ENCODE results near the gene GPATCH4. TPM values are rescaled to one million over a fixed set of nuclear protein-coding genes. Genes with fewer than 3 reads are reported as not detected.

Gene GPATCH4
- 7.8 and 9.4 TPM in 2 replicates for total RNA-seq

GRCh38 chr1:156601122-156601830 lies at the start of gene GPATCH4:
Gene GPATCH4 (minus strand): TSS chr1:156601479.

GRCh38 chr1:156641761-156642264 lies 40.5 kb upstream of the GPATCH4 start, which contains the start of gene BCAN:
Gene BCAN (plus strand): TSS chr1:156642117. CDS start chr1:156646055, 3,938 bp downstream.

GRCh38 chr1:156618853-156619581 lies 17.7 kb upstream of the GPATCH4 start, which contains the start of gene HAPLN2:
Gene HAPLN2 (plus strand): TSS chr1:156619415. CDS start chr1:156623491, 4,076 bp downstream.

GRCh38 chr1:156591432-156592157 lies 9.7 kb downstream of the GPATCH4 start, which contains the start of gene NAXE:
Gene NAXE (plus strand): TSS chr1:156591776. CDS start chr1:156591805, 29 bp downstream.

GRCh38 chr1:156579472-156579871 lies 21.8 kb downstream of the GPATCH4 start, which contains the start of gene TTC24:
Gene TTC24 (plus strand): TSS chr1:156579723. CDS start chr1:156581365, 1,642 bp downstream.

GRCh38 chr1:156571919-156572662 lies 29.2 kb downstream of the GPATCH4 start, which contains the start of gene IQGAP3:
Gene IQGAP3 (minus strand): TSS chr1:156572565. CDS start chr1:156572529, 36 bp downstream.

Other genes with a start within 250 kb of the GPATCH4 start
- gene RHBG, start 232.3 kb downstream of the GPATCH4 start, total RNA-seq: not detected in 2 replicates
- 4.2 and 4.3 TPM in 2 replicates for gene MEF2D, start 100.7 kb downstream of the GPATCH4 start, total RNA-seq
- 2.3 and 2.5 TPM in 2 replicates for gene IQGAP3, start 28.9 kb downstream of the GPATCH4 start, total RNA-seq
- not detected in 2 replicates for gene TTC24, start 21.8 kb downstream of the GPATCH4 start, total RNA-seq
- gene NAXE, start 9.7 kb downstream of the GPATCH4 start, total RNA-seq: 67.7 and 70.2 TPM in 2 replicates
- gene HAPLN2, start 17.9 kb upstream of the GPATCH4 start, total RNA-seq: not detected in 2 replicates
- gene BCAN, start 40.6 kb upstream of the GPATCH4 start, total RNA-seq: not detected in 2 replicates
- 6.1 and 6.7 TPM in 2 replicates for gene NES, start 75.9 kb upstream of the GPATCH4 start, total RNA-seq
- gene CRABP2, start 104.1 kb upstream of the GPATCH4 start, total RNA-seq: 17.5 and 37.3 TPM in 2 replicates
- gene METTL25B, start 127.0 kb upstream of the GPATCH4 start, total RNA-seq: 8.1 and 14.3 TPM in 2 replicates
- gene ISG20L2, start 127.3 kb upstream of the GPATCH4 start, total RNA-seq: 5.5 and 7.5 TPM in 2 replicates
- 65.1 and 66.7 TPM in 2 replicates for gene MRPL24, start 139.6 kb upstream of the GPATCH4 start, total RNA-seq
- 121 and 125 TPM in 2 replicates for gene HDGF, start 150.2 kb upstream of the GPATCH4 start, total RNA-seq
- 8.7 and 10.0 TPM in 2 replicates for gene PRCC, start 166.1 kb upstream of the GPATCH4 start, total RNA-seq
- not detected in 2 replicates for gene SH2D2A, start 215.4 kb upstream of the GPATCH4 start, total RNA-seq